ENCODE results near the gene PRIM2. TPM values are rescaled to one million over a fixed set of nuclear protein-coding genes. Genes with fewer than 3 reads are reported as not detected.
"Not testable (repeated sequence)": the region's sequence is repeated elsewhere in the genome, so short reads cannot be mapped to it uniquely, and the experiment has no call there.

The PRIM2 gene
- total RNA-seq, 2 donors from 2014 or later: 10.4 to 23.1 TPM

DNA sequence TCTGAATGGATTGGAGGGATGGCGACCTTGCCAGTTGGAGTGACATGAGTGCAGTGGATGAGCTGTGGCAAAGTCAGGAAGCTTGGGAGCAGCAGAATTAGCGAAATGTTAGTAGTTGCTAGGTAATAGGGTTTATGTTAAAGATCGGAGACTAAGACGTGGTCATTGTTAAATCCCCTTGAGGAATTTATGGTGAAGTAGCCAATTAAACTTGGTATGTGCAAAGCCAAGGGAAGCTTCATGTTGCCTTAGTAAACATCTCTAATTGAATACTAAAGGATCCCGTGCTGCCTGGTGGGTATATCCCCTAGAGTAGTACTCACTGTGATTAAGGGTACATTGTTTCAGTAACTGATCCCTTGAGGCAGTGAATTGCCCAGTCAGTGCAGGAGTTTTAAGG is 106.0 kb downstream of the PRIM2 start:
- H3K27me3 ChIP-seq: no peaks in the 10 kb centered on the region
- H3K9me3 ChIP-seq: no peaks in the 10 kb centered on the region
- H3K27ac ChIP-seq: no peak overlapping the region
- intact Hi-C loops (cut with DNase I): no loop called here
- H3K4me1 ChIP-seq: no peaks in the 10 kb centered on the region
- no peak for TF ChIP-seq CTCF (IDR thresholded peaks at IDR 0.05)
- no peak for DNase-seq
- no peak overlapping the region for H3K9ac ChIP-seq (ENCODE audit: low read depth in 2 of 2, low read length in 2 of 2)
- H3K36me3 ChIP-seq: no peaks in the 10 kb centered on the region
- no peak overlapping the region for H3K4me3 ChIP-seq

DNA sequence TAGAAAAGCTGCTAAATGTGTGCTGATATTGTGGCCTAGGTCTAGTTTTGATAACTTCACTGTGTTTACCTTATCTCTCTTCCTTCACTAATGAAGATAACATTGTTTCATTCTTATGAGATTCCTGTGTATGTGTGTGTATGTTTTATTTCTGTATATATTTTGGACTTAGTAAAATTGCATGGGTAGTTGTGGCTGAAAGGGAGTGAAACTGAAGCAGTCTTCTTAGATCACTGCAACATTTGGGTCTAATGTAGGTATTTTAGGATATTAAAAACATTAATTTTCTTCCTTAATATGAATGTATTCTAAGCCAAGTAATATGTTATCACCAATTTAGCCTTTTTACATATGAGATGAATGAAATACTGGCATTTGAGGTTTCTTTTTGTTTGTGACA is 114.3 kb downstream of the PRIM2 start:
- H3K27me3 ChIP-seq; H3K36me3 ChIP-seq; H3K4me1 ChIP-seq; H3K9ac ChIP-seq (ENCODE audit: low read depth in 2 of 2, low read length in 2 of 2); H3K4me3 ChIP-seq; DNase-seq; H3K9me3 ChIP-seq; intact Hi-C loops (cut with DNase I); H3K27ac ChIP-seq: not testable (repeated sequence)

DNA sequence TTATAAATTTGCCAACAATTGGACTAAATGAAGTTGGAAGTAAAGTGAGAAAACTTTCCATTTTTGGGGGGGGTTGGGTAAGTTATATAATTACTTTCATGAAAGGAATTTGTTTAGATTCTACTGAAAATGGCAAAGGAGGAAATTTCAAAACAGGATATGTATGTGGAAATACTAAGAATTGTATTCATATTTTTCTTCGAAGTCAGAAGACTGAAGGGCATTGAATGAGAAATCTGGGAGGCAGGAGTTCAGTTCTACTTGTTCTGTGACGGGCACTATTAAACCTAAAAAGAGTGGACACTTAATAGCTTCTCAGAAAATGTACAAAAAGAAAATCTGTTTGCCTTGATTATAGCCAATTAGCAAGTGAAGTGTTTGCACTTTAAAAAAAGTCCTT is 114.7 kb downstream of the PRIM2 start:
- H3K4me1 ChIP-seq: no peaks in the 10 kb centered on the region
- H3K27ac ChIP-seq: no peak overlapping the region
- no peak overlapping the region for H3K4me3 ChIP-seq
- no peak overlapping the region for H3K9ac ChIP-seq (ENCODE audit: low read depth in 2 of 2, low read length in 2 of 2)
- intact Hi-C loops (cut with DNase I): no loop called here
- no peaks in the 10 kb centered on the region for H3K36me3 ChIP-seq
- H3K27me3 ChIP-seq: no peaks in the 10 kb centered on the region
- no peak for TF ChIP-seq CTCF (IDR thresholded peaks at IDR 0.05)
- H3K9me3 ChIP-seq: no peaks in the 10 kb centered on the region
- no peak for DNase-seq

GRCh38 chr6:57432919-57433684 is 115.7 kb downstream of the PRIM2 start:
- H3K27ac ChIP-seq: no peak overlapping the region
- no peak for TF ChIP-seq CTCF (IDR thresholded peaks at IDR 0.05)
- H3K9me3 ChIP-seq: no peaks in the 10 kb centered on the region
- H3K4me1 ChIP-seq: no peaks in the 10 kb centered on the region
- H3K9ac ChIP-seq (ENCODE audit: low read depth in 2 of 2, low read length in 2 of 2): no peak overlapping the region
- no peaks in the 10 kb centered on the region for H3K27me3 ChIP-seq
- intact Hi-C loops (cut with DNase I): no loop called here
- H3K4me3 ChIP-seq: no peak overlapping the region
- no peak for DNase-seq
- H3K36me3 ChIP-seq: no peaks in the 10 kb centered on the region

DNA sequence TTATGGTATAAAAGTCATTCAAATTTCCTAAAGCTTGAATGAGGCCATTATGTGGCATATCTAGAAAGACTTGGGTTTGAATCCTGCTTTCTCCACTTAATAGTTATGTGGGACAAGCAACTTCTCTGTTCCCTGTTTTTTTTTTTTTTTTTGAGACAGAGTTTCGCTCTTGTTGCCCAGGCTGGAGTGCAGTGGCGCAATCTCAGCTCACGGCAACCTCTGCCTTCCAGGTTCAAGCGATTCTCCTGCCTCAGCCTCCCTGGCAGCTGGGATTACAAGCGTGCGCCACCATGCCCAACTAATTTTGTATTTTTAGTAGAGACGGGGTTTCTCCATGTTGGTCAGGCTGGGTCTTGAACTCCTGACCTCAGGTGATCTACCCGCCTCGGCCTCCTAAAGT is 116.4 kb downstream of the PRIM2 start:
- H3K4me1 ChIP-seq; H3K36me3 ChIP-seq; H3K9me3 ChIP-seq; H3K27ac ChIP-seq; H3K9ac ChIP-seq (ENCODE audit: low read depth in 2 of 2, low read length in 2 of 2); DNase-seq; H3K4me3 ChIP-seq; H3K27me3 ChIP-seq; intact Hi-C loops (cut with DNase I): not testable (repeated sequence)

DNA sequence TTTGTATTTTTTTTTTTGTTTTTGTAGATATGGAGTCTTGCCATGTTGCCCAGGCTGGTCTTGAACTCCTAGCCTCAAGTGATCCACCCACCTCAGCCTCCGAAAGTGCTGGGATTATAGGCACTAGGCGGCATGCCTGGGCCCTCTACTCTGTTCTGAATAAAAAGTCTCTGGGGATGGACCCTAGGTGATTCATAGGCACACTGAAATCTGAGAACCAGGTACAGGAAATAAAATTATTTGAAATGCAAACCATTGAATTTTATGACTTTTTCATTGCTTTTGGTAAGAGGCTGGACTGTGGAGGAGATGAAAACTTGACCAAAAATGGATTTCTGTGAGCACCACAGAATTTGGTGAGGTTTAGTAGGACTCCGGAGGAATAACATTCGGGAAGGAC is 117.5 kb downstream of the PRIM2 start:
- no peak overlapping the region for H3K27ac ChIP-seq
- H3K9me3 ChIP-seq: no peaks in the 10 kb centered on the region
- TF ChIP-seq CTCF (IDR thresholded peaks at IDR 0.05): no peak
- H3K9ac ChIP-seq (ENCODE audit: low read depth in 2 of 2, low read length in 2 of 2): no peak overlapping the region
- H3K36me3 ChIP-seq: no peaks in the 10 kb centered on the region
- no peaks in the 10 kb centered on the region for H3K4me1 ChIP-seq
- intact Hi-C loops (cut with DNase I): no loop called here
- H3K27me3 ChIP-seq: no peaks in the 10 kb centered on the region
- DNase-seq: no peak
- H3K4me3 ChIP-seq: no peak overlapping the region

Measured in colonic mucosa (tissue), 4 donors.